Muscle of back (tissue), 11 donors: Measurements from ENCODE around the gene ANKRD12. TPM values are rescaled to one million over a fixed set of nuclear protein-coding genes. Genes with fewer than 3 reads are reported as not detected.
A peak's percentile ranks its signal among the peaks of the same experiment; 100 is the strongest.

Source experiments
- DNase-seq, 3 donors: peaks; one replicate each; pipeline versions ENCODE4 v3.0.0 to v3.0.0-alpha.2; 2013
- polyA plus RNA-seq, 10 donors: library from polyadenylated mRNA; unstranded; fragments of 120-200 nt; gene quantifications; one replicate each; pipeline ENCODE4 v1.2.1, GENCODE V29; 2013; ENCODE audit not compliant: insufficient read length in 10 of 10

The ANKRD12 gene
- polyA plus RNA-seq, 10 donors: 16.3 to 24.1 (median 19.3) TPM

DNA sequence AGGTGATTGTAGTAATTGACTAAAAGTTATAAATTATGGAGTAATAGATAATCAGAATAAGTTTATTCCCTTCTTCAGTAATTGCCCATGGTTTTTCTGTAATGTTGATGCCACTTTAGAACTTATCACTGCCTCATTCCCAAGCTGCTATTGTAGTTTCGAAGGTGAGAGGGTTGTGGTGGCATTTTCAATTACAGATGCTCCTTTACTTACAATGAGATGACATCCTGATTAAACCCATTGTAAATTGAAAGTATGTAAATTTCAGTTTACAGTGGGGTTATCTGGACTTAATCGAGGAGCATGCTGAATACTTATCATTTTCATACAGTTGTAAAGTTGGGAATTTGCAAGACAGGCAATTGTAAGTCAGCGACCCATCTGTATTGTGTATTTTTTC is 31.2 kb upstream of the ANKRD12 start:
- DNase-seq: no peak

GRCh38 chr18:9106094-9106493 is 30.5 kb upstream of the ANKRD12 start:
- DNase-seq: no peak

DNA sequence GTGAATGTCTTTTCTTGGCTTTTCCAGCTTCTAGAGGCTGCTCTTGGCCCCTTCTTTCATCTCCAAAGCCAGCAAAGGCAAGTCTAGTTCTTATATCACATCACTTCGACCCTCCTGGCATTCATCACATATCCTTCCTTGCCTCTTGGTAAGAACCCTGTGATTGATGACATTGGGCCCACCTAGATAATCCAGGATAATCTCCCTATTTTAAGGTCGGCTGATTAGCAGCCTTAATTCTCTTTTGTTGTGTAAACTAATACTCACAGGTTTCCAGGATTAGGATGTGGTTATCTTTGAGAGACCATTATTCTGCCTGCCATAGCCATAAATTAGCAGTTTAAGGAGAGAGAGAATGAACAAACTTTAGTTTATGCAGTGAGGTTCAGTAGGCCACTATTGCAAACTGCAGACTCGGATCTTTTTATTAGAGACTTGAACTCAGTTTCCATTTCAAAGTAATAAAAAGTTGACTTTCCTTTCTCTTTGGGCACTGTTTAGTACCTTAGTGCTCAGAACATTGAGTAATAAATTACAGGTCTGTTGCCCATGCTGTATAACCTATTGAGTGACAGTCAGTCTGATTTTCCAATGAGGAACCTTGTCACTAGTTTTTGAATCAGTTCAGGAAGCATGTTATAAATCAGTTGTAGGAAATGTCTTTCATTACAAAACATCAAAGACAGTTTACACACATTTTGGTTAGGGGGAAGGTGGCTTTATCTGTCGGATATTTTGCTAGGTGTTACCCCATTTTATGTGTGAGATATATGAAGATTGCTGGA is 29.6 kb upstream of the ANKRD12 start:
- no peak for DNase-seq

GRCh38 chr18:9108911-9109310 is 27.7 kb upstream of the ANKRD12 start:
- no peak for DNase-seq

DNA sequence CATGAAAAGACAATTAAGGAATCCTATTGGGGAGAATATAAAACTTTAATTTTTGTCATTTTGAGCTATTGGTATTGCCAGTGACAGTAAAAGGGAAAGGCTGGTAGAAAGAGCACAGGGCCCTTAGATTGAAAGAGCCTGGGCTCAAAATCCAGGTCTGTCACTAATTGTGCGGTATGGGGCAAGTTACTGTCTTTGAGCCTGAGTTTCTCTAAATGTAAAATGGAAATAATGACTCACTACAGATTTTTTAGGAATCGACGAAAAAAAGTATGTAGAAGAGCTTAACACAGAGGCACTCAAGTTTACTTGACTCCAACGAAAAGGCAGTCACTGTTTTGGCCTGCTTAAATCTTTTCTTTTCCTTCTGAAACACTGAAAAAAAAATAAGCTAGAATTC is 27.1 kb upstream of the ANKRD12 start:
- DNase-seq: peak; percentile 16 to 41 (median 34)

GRCh38 chr18:9113468-9114149 is 23.0 kb upstream of the ANKRD12 start:
- no peak for DNase-seq

DNA sequence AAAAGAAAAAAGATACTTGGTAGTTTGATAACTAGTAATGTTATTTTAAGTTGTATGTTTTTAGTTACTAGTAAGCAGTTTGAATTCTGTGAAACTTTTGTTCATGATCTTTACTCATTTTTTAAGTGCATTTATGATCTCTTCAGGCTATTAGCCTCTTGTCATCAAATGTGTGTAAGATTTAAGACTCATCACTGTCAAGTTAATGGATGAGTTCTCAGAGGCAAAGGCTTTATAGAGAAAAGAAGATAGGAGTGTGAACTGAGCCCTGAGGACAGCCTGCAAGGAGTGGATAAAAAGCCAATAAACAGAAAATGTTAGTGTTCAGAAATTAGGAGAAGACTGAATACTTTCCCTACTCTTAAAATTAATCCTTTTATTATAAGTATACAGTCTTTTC is 20.6 kb upstream of the ANKRD12 start:
- no peak for DNase-seq

DNA sequence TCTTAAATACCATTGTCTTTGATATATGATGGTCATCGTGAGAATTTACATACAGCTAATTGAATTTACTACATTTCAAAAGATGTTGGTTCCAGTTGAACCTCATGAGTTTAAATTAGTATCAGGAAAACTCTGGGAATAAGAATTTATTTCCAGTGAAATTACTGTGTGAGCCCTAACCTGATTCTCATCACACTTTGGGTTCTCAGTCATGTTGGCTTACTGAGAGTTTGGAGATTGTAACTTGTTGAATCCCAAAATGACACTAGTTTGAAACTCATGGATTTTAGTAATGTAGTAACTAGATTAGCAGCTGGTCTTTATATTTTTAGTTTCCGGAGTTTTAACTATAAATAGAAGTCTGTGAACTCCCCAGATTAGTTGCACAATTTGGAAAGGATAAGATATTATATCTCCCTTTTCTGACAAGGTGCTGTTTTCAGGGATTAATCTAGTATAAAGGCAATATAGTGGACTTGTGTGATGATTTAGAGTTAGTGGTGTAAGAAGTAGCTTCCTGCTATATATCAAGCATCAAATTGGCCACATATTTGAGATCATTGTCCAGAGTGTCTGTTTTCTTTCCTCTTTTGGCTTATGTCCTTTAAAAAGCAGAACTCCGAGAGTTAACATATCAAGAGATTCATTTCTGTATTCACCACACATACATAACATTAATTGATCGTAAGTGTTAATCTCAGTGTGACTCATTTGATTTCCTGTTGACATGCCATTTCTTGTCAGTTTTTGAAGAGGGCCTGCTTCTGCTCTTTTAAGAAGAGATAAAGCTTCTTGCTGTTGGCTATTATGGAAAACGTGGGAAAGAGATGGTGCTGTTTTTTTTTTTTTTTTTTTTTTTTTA is 18.4 kb upstream of the ANKRD12 start:
- DNase-seq: no peak

DNA sequence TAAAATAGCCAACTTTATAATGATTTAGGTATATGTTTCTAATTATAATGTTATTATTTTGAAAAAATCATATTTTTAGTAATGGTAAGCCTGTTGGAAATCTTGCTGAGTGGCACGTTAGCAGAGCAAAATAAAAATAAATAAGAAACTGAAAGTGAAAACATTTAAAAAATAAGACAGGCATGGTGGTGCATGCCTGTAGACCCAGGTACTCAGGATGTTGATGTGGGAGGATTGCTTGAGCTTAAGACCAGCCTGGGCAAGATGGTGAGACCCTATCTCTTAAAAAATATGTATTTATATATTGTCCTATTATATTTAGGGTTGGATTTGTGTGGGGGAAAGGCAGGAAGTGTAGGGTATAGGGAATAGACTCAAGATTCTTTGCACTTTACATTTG is 15.8 kb upstream of the ANKRD12 start:
- DNase-seq: no peak

DNA sequence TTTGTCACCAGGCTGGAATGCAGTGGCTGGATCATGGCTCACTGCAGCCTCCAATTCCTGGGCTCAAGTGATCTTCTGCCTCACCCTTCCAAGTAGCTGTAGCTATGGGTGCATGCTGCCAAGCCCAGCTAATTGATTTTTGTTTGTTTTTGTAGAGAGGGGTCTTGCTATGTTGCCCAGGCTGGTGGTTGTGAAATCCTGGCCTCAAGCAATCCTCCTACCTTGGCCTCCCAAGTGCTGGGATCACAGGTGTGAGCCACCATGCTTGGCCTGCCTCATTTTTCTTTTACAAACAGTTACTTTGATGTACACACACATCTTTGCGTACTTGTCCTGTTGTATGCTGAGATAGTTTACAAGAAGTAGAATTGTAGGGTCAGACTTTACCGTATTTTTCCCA is 13.1 kb upstream of the ANKRD12 start:
- no peak for DNase-seq

- DNase-seq: no peak
Measured at GRCh38 chr18:9124824-9125223, 11.8 kb upstream of the ANKRD12 start.

DNA sequence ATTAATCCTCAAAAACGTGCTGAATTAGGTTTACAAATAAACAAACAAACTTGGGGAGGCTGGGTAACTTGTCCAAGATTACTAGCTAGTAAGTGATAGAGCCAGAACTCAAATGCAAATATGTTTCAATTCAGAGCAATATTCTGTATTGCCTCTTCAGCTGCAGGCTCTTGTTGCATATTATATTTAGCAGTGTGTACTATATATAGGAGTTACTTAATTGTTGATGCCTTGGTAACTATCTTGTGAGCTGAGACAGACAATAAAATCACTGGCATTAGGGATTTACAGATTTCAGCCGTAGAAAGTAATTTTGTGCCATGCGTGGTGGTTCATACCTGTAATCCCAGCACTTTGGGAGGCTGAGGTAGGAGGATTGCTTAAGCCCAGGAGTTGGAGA is 10.2 kb upstream of the ANKRD12 start:
- DNase-seq: no peak

DNA sequence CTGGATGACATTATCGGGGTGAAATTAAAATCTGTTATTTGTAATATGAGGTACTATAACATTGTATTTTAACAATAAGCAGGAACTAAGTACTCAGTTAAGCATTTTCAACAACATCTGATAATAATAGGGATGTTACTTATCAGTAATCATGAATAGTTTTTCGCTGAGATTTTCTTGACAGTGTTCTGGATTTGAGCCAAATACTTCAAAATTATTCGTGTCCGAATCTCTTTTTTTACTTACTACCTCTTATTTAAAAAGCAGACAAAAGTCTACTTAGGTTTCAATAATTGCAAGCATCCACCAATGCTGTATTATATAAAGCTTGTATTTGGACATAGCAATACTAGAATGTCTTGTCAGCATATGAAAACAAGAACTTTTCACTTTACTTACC is 6.4 kb upstream of the ANKRD12 start:
- no peak for DNase-seq

GRCh38 chr18:9130806-9131205 is 5.8 kb upstream of the ANKRD12 start:
- no peak for DNase-seq

GRCh38 chr18:9132628-9133027 is 4.0 kb upstream of the ANKRD12 start:
- no peak for DNase-seq

- DNase-seq: no peak
Measured at GRCh38 chr18:9133225-9133624, 3.4 kb upstream of the ANKRD12 start.

- DNase-seq: no peak
Measured at GRCh38 chr18:9135081-9135911, 1.3 kb upstream of the ANKRD12 start.

DNA sequence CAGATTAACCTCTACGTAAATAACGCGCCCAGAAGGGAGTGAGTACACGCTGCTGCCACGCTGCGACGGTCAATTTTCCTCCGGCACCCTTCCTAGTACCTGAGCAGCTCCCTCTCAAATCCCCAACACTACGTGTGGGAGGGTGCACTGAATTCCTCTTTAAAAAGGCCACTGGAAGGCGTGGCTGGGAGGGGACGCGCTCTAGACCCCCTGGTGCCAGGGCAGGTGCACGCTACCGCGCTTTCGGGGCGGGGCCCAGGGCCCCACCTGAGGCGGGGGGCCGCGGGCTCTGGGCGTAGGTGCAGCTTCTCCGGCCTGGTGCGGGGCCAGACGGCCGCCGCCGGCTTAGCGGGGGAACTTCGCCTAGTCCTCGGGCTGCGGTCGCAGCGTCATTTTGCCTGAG is 668 bp upstream of the ANKRD12 start:
- peak in 2 of 3 donors; percentile 16 to 26 for DNase-seq

DNA sequence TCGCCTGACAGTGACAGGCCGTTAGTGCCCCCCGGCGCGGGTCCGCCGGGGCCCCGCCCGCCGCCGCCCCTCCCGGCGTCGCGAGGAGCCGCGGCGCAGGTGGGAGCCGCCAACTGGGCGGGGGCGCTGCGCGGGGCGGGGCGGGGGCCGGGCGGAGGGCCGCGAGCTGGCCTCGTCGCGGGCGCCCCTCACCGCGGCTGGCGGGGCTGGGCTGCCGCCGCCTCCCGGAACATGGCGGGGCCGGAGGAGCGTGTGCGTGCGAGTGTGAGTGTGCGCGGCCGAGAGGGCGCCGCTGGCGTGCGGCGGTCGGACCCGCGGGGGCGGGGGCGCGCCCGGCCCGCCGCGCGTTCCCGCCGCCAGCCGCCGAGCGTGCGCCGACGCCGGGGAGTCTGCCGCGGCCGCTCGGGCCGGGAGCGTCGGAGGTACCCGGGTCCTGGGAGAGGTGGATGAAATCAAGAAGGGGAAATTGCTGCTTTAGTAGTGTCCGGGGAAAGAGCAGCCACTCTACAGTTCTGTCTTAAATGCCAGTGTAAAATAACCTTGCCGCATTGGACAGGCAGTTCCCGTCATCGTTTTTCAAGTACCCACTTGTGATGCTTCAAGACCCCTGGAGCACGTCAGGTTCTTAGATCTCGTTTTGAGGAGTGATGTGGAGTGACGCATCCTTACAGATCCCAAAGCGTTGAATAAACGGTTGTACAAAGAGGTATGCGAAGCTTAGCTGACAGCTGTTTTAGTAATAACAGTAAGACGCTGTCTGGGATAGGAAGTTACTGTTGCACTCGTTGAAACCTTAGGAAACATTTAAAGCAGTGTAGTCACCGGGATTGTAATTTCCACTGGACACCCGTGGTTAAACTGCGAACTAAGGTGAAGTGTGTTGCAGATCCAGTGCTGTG is 836 bp downstream of the ANKRD12 start:
- DNase-seq: peak; percentile 67 to 88 (median 70)

- no peak for DNase-seq
Measured at GRCh38 chr18:9139400-9140039, 2.9 kb downstream of the ANKRD12 start.
